Large intestine (tissue), 3 donors: ENCODE results near the gene NELFB. TPM values are rescaled to one million over a fixed set of nuclear protein-coding genes. Genes with fewer than 3 reads are reported as not detected.

Experiments
- DNase-seq, 2 donors: peaks; one replicate each; pipeline versions ENCODE4 v3.0.0 to v3.0.0-alpha.2; 2013
- H3K27ac ChIP-seq: one replicate; pipeline ENCODE4 v1.5.1; 2013; ENCODE audit warnings: low read length
- H3K27me3 ChIP-seq: 2 replicates; pipeline ENCODE4 v1.6.1; 2013; ENCODE audit warnings: low read length; ENCODE audit not compliant: control insufficient read depth, insufficient read depth
- H3K36me3 ChIP-seq: 2 replicates; pipeline ENCODE4 v1.6.1; 2013; ENCODE audit warnings: low read length; ENCODE audit not compliant: control insufficient read depth, insufficient read depth
- H3K4me1 ChIP-seq: one replicate; pipeline ENCODE4 v1.6.1; 2013; ENCODE audit warnings: low read length; ENCODE audit not compliant: control insufficient read depth, insufficient read depth
- H3K4me3 ChIP-seq: one replicate; pipeline ENCODE4 v1.5.1; 2013; ENCODE audit warnings: low read length
- H3K9me3 ChIP-seq: one replicate; pipeline ENCODE4 v1.6.1; 2013; ENCODE audit warnings: mild to moderate bottlenecking, low read depth, low read length, moderate library complexity; ENCODE audit not compliant: control insufficient read depth
- WGBS: methylation state at CpG from one replicate; pipeline ENCODE4 v1.1.5; 2013; ENCODE audit warnings: low lambda C conversion rate; ENCODE audit not compliant: insufficient coverage; 5-methylcytosine and 5-hydroxymethylcytosine counted together
- polyA plus RNA-seq: library from polyadenylated mRNA; unstranded; fragments of 120-200 nt; gene quantifications from one replicate; pipeline ENCODE4 v1.2.1, GENCODE V29; 2013

Gene NELFB
- polyA plus RNA-seq, 1 donor: 45.9 TPM

GRCh38 chr9:137278721-137279711 lies 23.9 kb downstream of the NELFB start:
- Histone ChIP-seq H3K27ac (no peak overlapping the region), H3K36me3 (peaks cover 9% of the 10 kb centered on the region), H3K27me3 (peaks cover 20% of the 10 kb centered on the region), H3K9me3 (peaks cover 17% of the 10 kb centered on the region), H3K4me1 (peaks cover 35% of the 10 kb centered on the region), H3K4me3 (peak overlapping the region; percentile 71)
- no peak for DNase-seq
- WGBS: no CpG with 5 or more reads among the region's 139 CpGs

DNA sequence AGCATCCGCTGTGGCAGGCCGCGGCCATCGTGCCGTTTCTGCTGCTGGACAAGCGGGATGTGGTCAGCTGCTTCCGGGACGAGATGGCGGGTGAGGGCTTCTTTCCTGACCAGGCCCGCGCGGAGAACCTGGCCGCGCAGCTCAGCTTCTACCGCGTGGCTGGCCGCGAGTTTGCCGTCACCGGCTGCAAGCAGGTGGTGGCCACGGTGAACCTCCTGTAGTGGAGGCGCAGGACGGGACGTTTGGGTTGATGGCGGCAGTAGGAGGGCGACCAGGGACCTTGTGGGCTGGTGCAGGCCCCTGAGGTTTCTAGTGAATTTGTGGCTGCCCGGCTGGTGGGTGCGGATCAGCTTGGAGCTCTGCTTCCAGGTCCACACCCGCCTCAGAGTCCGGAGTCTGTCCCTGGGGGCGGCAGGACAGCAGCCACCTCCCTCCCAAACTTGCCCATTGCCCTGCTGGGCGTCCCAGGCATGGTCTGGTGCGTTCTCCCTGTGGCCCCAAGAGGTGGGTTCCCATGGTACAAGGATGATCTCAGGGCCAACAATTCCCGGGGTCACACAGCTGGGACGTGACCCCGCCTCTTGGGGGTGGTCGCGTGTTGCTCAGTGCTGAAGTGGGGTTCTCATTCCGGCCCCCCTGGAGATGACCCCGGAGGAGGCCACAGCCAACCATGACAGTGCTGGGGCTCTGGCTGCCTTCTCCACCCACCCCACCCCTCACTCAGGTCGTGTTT lies 24.8 kb downstream of the NELFB start:
- Histone ChIP-seq H3K4me1 (peaks cover 30% of the 10 kb centered on the region), H3K9me3 (peaks cover 21% of the 10 kb centered on the region), H3K27ac (no peak overlapping the region), H3K36me3 (peaks cover 5% of the 10 kb centered on the region), H3K27me3 (peaks cover 20% of the 10 kb centered on the region), H3K4me3 (no peak overlapping the region)
- DNase-seq: no peak
- WGBS: no CpG with 5 or more reads among the region's 41 CpGs

DNA sequence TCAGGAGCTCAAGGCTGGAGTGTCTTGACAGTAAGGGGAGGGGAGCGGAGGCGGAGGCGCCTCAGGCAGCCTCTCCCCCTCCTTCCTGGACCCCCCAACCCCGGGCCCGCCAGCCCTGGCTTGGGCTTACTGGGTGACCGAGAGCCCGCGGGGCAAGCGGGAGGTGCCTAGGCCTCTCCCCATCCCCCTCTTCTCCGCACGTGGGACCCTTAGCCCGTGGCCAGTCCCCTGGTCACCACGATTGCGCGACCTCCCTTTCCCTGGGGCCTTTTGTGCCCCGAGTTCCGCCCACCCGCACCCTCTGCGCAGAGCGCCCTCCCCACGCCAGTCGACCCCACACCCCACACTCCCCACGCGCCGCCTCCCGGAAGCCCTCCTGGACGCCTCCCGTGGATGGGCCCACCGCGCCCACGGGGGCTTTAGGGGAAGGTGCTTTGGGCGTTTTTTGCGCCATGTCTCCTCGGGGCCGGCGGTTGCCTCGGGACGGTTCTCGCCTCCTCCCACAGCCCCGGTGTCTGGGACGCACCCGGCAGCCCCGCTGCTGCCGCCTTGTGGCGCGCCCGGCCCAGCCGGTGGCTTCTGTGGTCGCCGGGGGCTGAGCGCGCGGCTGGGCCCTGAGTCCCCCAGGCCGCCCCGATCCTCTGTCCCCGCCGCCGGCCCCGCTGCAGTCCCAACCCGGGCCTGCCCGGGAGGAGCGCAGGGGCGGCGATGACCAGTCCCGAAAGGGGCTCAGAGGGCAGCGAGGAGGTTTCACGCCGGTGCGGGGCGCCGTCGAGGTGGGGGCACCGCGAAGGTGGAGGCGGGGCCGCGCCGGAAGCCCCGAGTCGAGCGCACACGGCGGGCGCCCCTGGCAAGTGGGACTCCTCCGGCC lies 25.6 kb downstream of the NELFB start:
- Histone ChIP-seq H3K4me3 (peak overlapping the region; percentile 16), H3K36me3 (peaks cover 5% of the 10 kb centered on the region), H3K4me1 (peaks cover 29% of the 10 kb centered on the region), H3K27ac (no peak overlapping the region), H3K27me3 (peaks cover 20% of the 10 kb centered on the region), H3K9me3 (peaks cover 25% of the 10 kb centered on the region)
- DNase-seq: no peak
- no CpG with 5 or more reads among the region's 85 CpGs for WGBS

- no peak for DNase-seq
- Histone ChIP-seq H3K9me3 (peaks cover 24% of the 10 kb centered on the region), H3K27me3 (peaks cover 20% of the 10 kb centered on the region), H3K27ac (no peak overlapping the region), H3K4me3 (no peak overlapping the region), H3K4me1 (peaks cover 20% of the 10 kb centered on the region), H3K36me3 (peaks cover 5% of the 10 kb centered on the region)
- WGBS: no CpG with 5 or more reads among the region's 39 CpGs
Measured at GRCh38 chr9:137281345-137282116, 26.4 kb downstream of the NELFB start.

DNA sequence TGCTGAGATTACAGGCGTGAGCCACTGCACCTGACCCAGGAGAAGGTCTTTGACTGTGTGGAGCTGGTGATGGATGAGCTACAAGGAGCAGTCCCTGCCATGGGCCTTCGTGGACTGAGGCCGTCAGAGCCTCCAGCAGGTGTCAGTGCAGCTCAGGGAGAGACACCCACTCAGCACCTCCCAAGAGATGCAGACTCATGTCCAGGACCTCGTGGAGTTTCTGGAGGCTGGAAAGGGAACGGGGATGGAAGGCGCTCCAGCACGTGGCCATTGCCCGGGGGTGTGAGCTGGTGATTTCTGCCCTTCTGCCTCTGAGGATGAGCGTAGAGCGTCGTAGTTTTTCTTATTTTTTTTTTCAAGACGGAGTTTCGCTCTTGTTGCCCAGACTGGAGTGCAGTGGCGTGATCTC lies 31.9 kb downstream of the NELFB start:
- H3K27me3 ChIP-seq: no peaks in the 10 kb centered on the region
- H3K36me3 ChIP-seq: no peaks in the 10 kb centered on the region
- no peak overlapping the region for H3K4me3 ChIP-seq
- H3K9me3 ChIP-seq: peaks cover 8% of the 10 kb centered on the region
- no peak overlapping the region for H3K27ac ChIP-seq
- DNase-seq: peak; percentile 74 to 80
- no peaks in the 10 kb centered on the region for H3K4me1 ChIP-seq
- WGBS: 100% methylated on average over 3 of the region's 14 CpGs

- H3K27ac ChIP-seq: peak overlapping the region; percentile 96
- H3K27me3 ChIP-seq: peaks cover 15% of the 10 kb centered on the region
- H3K4me3 ChIP-seq: no peak overlapping the region
- DNase-seq: no peak
- H3K9me3 ChIP-seq: peaks cover 10% of the 10 kb centered on the region
- no CpG with 5 or more reads among the region's 15 CpGs for WGBS
- H3K36me3 ChIP-seq: peaks cover 2% of the 10 kb centered on the region
- peaks cover 38% of the 10 kb centered on the region for H3K4me1 ChIP-seq
Measured at GRCh38 chr9:137293094-137293481, 38.0 kb downstream of the NELFB start.

DNA sequence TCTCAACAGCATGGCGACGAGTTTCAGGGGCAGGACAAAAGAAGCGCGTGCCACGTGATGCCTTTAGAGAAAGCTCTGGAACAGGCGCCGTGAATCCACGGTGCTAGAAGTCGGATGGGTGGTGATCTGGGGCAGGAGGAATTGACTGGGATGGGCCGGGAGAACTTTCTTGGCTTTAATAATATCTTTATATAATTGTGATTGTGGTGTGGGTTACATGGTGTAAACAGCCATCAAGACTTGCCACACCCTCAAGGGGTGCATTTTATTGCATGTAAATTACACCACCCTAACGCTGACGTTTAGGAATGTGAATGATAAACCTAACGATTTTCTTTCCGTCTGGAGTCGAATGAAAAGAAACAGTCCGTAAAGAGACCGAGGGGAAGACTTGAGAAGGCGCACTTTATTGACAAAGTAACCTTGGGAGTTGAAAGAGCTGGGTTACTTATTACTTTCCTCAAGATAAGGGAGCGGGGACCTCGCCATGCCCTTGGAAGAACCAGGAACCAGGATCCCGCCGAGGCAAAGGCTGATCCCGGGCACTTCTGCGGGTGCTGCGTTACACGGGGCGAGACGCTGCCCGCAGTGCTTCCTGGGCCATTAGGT lies 38.5 kb downstream of the NELFB start:
- Histone ChIP-seq H3K4me1 (peaks cover 43% of the 10 kb centered on the region), H3K27me3 (peaks cover 20% of the 10 kb centered on the region), H3K9me3 (peaks cover 10% of the 10 kb centered on the region), H3K27ac (peak overlapping the region; percentile 96), H3K4me3 (peak overlapping the region; percentile 4), H3K36me3 (peaks cover 7% of the 10 kb centered on the region)
- DNase-seq: peak; percentile 94 to 98
- no CpG with 5 or more reads among the region's 29 CpGs for WGBS

DNA sequence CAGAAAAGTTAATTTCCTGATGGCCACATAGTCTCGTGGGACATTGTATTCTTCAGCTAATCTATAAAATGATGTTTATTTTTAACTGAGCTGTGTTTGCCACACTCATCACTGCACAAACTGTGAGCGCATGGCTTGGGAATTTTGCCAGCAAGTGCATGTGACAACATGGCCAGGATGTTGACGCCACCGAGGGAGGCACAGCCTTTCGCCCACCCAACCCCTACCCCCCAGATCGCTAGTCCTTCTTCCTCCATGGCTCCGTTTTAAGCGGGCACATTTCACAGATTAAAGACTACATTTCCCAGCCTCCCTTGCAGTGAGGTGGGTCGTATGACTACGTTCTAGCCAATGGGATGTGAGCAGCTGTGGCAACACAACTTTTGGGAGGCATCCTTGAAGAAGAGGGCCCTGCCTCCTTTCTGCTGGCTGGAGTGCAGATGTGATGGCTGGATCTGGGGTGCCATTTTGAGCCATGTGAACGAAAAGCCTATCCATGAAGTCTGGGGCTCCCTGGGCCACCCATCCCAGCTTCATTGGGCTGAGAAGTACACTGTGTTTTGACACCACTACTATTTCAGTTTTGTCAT lies 39.1 kb downstream of the NELFB start:
- H3K9me3 ChIP-seq: peaks cover 10% of the 10 kb centered on the region
- peaks cover 49% of the 10 kb centered on the region for H3K4me1 ChIP-seq
- H3K27ac ChIP-seq: peak overlapping the region; percentile 96
- H3K27me3 ChIP-seq: peaks cover 26% of the 10 kb centered on the region
- peak in 1 of 2 donors; percentile 83 for DNase-seq
- no CpG with 5 or more reads among the region's 11 CpGs for WGBS
- peaks cover 13% of the 10 kb centered on the region for H3K36me3 ChIP-seq
- peak overlapping the region; percentile 4 for H3K4me3 ChIP-seq

DNA sequence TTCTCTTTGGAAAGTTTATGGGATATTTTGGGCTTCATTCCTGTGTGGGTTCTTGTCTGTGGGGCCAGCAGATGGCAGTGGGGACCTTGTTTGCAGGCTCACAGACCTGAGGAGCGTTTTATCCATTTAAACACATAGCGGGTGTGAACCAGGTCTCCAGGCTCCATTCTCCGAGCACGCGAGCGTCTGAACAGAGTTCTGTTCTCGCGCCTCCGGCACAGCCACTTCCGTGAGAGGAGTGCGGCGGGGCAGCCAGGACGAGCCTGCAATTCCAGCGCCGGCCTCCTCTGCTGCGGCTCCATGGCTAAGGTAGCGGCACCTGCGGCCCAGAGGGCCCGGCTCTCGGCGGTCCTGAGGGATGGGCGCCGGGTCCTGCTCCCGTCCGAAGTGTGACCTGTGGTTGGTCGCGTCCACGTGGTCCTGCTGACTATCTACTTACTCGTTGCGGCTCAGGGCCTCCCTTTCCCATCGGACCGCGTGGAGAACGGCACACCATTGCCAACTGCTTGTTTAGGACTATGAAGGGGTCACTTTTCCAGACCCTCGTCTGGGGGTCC lies 39.6 kb downstream of the NELFB start:
- Histone ChIP-seq H3K9me3 (peaks cover 10% of the 10 kb centered on the region), H3K36me3 (peaks cover 14% of the 10 kb centered on the region), H3K4me3 (peak overlapping the region; percentile 19), H3K27ac (peak overlapping the region; percentile 96), H3K27me3 (peaks cover 27% of the 10 kb centered on the region), H3K4me1 (peaks cover 50% of the 10 kb centered on the region)
- no CpG with 5 or more reads among the region's 35 CpGs for WGBS
- peak in 1 of 2 donors; percentile 48 for DNase-seq
